HG02840 (cell line): ENCODE measurements around the gene FAM43B.
"Not testable (repeated sequence)": the region's sequence is repeated elsewhere in the genome, so short reads cannot be mapped to it uniquely, and the experiment has no call there.

ENCODE experiments used
- ATAC-seq: cut with Tn5 transposase; IDR thresholded peaks from one replicate; pipeline ENCODE4 v1.9.1; 2021; ENCODE audit warnings: mild to moderate bottlenecking, moderate library complexity, moderate number of reproducible peaks; ENCODE audit not compliant: unreplicated experiment, low FRiP score

Gene FAM43B, protein sequence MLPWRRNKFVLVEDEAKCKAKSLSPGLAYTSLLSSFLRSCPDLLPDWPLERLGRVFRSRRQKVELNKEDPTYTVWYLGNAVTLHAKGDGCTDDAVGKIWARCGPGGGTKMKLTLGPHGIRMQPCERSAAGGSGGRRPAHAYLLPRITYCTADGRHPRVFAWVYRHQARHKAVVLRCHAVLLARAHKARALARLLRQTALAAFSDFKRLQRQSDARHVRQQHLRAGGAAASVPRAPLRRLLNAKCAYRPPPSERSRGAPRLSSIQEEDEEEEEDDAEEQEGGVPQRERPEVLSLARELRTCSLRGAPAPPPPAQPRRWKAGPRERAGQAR

GRCh38 chr1:20551945-20552727 is at the start of gene FAM43B:
TSS of gene FAM43B (plus strand) at chr1:20552573. CDS start at chr1:20552974, 401 bp downstream.
- ATAC-seq, result no peak

DNA sequence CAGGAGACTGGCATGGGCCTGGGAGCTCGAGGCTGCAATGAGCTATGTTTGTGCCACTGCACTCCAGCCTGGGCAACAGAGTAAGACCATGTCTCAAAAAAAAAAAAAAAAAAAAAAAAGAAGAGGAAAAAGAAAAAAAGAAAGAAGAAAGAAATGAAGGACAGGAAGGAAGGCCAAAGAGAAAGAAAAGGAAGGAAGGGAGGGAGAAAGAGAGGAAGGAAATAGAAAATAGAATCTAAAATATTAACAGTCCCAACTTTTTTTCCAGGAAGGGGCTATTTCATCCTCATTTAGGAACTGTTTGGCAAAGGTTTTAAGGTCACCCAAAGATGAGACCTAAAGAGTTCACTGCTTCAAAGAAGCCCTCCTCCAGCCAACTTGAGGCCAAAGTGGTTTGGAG is 46.9 kb upstream of the FAM43B start:
- no peak for ATAC-seq

- peak; percentile 26 for ATAC-seq
Measured at GRCh38 chr1:20507248-20507563, 45.2 kb upstream of the FAM43B start.

- ATAC-seq, result peak; percentile 92
Measured at GRCh38 chr1:20507564-20508410, 44.6 kb upstream of the FAM43B start, which contains the start of gene MUL1. TSS of gene MUL1 (minus strand) at chr1:20508151. CDS start at chr1:20508024, 127 bp downstream.

DNA sequence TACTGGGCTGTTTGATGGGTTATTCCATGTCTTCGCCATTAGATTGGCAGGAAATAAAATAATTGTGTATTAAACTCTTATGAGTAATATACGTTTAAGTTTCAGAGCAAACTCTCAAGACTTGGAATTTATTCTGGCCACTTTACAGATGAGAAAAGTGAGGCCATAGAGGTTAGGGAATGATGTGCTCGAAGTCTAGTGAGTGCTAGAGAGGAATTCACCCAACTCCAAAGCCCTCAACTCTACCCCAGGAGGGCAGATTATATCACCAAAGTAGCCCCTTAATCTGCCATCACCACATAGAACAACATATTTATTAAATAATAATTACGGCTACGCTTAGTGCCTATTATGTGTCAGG is 44.0 kb upstream of the FAM43B start:
- no peak for ATAC-seq

DNA sequence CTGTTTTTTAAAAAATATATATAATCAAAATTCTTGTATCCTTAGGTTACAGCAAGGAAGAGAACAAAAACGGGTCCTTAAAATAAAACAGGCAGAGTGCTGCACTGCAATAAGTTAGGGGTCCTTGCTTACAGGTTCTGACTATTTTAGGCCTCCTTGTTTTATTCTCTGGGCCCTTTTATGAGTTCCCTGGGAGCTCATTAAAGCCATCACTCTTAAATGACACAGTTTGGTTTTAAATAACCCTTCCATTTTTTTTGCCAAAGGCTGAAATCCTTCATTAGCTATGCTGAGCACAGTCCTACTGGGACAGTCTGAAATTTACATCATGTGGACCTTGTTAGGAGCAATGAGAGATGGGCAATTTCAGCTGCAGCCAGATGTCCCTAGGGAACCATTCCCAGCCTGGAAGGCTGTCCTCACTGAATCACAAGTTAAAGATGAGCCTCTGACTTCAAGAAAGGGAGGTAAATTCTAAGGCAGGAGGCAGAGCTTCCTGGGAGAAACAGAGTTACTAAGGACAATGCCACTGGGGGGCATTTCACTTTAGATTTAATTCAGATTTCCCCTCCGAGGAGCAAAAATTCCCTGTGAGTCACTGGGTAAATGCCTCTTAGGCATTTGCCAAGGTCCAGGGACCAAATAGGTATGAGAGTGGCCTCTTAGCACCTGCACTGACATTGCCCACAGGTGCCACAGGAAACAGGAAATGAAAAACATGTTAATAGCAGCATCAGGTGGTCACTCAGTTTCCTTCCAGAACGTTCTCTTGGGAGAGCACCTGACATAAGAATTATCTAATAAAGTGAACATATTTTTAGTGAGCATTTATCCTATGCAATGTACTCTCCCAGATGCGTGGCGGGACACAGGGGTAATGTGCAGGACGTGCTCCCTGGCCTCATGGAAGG is 40.6 kb upstream of the FAM43B start:
- ATAC-seq, result no peak

DNA sequence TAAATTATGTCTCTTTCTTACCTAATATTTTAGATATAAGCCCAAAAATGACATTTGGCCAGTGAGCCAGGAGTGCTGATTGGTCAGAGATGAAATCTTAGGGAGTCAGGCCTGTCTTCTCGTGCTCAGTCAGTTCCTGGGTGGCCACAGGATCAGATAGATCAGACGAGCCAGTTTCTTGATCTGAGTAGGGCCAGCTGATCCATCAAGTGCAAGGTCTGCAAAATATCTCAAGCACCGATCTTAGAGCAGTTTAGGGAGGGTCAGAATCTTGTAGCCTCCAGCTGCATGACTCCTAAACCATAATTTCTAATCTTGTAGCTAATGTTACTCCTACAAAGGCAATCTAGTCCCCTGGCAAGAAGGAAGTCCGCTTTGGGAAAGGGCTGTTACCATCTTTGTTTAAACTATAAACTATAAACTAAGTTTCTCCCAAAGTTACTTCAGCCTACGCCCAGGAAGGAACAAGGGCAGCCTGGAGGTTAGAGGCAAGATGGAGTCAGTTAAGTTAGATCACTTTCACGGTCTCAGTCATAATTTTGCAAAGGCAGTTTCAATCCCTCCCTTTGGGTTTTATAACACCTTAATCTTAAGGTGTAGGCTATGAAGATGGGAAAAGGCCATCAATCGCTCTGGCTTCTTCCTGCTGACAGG is 32.6 kb upstream of the FAM43B start:
- ATAC-seq, result not testable (repeated sequence)

GRCh38 chr1:20521960-20522861 is 30.2 kb upstream of the FAM43B start:
- ATAC-seq, result no peak

DNA sequence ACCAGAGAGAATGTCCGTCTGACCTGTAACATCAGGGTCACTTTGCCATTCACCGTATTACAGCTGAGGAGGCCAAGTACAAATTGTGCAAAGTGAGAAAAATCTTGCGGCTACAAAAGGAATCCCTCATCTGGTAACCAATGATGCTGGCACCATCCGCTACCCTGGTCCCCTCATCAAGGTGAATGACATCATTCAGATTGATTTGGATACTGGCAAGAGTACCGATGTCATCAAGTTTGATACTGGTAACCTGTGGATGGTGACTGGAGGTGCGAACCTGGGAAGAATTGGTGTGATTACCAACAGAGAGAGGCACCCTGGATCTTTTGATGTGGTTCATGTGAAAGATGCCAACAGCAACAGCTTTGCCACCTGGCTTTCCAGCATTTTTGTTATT is 26.1 kb upstream of the FAM43B start:
- no peak for ATAC-seq

DNA sequence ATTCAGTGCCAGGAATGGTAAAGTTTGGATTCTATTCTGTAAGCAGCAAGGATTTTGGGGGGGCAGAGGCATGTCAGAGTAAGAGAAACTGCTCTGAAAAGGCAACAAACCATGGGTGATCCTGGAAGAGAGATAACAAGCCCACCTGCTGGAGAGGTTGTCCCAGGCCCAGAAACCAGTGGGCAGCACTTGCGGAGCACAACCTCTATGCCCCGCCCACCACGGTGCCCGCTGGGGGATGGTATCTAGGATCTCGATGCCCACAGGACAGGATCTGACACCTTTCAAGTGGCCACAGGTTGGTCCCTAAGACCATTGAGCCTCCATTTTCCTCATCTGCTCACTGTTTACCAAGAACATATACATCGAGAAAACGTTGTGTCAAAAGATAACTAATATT is 24.2 kb upstream of the FAM43B start:
- no peak for ATAC-seq

DNA sequence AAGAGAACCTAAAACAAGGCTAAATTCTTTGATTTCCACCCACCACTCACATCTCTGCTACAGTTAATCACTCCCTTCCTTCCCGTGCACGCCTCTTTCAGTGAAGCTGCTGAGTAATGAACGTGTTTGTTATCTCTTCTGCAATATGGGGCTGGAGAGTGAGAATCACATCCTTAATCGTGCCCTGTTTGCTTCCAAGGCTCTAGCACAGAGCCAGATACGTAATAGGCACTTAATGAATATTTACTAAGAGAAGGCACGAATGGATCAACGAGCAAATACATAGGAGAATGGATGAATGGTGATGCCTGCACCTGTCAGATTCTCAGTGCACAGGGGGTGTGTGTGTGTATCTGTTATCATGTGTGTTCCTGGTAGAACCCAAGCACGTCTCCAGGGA is 22.1 kb upstream of the FAM43B start:
- ATAC-seq, result no peak

DNA sequence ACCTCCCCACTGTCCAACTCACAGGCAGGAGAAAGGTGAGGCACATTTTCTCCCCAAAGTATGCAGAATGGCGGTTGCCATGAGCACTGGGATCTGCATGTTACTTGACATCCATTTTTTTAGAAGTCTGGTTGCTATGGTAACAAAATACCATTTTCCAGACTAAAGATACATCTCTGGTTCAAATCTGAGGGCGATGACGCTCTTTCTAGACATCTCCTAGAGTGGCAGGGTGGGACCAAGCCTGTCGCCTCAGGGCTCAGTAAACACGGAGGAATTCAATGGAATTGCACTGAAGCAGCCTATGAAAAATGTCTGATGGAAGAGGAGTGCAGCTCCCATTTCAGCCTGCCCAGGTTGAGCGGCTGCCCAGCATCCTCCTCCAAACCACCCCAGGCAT is 21.5 kb upstream of the FAM43B start:
- no peak for ATAC-seq

- no peak for ATAC-seq
Measured at GRCh38 chr1:20533635-20534034, 18.7 kb upstream of the FAM43B start.

- ATAC-seq, result no peak
Measured at GRCh38 chr1:20534659-20535417, 17.5 kb upstream of the FAM43B start.

DNA sequence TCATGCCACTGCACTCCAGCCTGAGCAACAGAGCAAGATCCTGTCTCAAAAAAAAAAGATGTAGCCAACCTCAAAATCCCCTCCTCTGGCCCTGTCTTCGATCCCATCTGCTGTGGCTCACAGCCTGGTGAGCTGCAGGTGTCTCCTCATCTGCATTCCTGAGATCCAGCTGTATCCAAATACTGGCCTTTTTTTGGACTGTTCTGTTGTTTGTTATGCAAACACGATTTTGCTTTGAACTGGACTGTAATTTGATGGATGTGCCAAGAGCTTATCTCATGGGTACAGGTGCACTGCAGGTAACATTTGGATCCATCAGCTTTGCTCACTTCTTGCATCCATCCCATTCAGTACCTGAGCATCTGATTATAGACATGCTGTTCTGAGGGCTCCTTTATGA is 14.1 kb upstream of the FAM43B start:
- ATAC-seq, result no peak

DNA sequence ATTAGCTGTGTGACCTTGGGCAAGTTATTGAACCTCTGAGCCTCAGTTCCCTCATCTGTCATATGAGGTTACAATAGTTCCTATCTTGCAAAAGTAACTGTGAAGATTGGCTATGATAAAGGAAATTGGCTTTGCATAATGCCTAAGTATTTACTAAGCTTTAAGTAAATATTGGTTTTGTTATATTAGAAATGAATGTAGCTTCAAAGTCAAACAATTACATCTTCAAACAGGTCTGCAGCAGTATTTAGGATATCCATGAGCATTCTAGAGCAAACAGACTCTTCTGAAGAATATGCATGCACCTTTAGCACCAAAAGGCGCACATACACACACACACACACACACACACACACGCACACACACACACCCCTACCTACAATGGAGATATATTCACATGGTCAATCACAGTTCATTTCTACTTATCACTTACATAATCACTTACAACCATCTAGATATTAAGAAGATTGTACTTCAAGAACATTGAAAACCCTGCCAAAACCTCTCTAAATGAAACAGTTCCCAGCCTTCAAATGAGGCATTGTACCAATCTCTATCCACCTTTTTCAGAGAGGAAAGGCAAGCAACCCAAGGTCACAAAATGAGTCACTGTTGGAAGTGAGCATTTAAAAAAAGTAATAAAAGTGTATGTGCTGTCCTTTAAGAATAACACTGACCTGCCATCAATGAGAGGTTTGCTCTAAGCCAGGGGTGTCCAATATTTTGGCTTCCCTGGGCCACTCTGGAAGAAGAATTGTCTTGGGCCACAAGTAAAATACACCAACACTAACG is 13.4 kb upstream of the FAM43B start:
- ATAC-seq, result no peak

DNA sequence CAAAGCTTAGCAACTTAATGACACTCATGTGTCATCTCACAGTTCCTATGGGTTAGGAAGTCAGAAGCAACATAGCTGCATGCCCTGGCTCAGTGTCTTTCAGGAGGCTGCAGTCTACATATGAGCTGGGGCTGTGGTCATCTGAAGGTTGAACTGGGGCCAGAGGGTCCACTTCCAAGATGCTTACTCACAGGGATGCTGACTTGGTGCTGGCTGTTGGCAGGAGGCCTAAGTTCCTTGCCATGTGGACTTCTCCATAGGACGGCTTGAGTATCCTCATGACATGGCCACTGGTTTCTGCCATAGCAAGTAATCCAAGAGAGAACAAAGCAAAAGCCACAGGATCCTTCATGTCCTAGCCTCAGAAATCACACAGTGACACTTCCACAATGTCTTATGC is 12.1 kb upstream of the FAM43B start:
- ATAC-seq, result no peak
